Measurements from ENCODE around the gene SARNP. TPM values are rescaled to one million over a fixed set of nuclear protein-coding genes. Genes with fewer than 3 reads are reported as not detected.

Gene SARNP
- polyA plus RNA-seq, 1 experiment = 52.1 TPM

GRCh38 chr12:55717011-55718007 lies 100.2 kb downstream of the SARNP start:
- Histone ChIP-seq H3K4me3 (ENCODE audit: low read depth, low read length) (peak overlapping the region; percentile 74), H3K36me3 (ENCODE audit: control insufficient read depth, insufficient read depth, low read length) (no peaks in the 10 kb centered on the region), H3K27me3 (ENCODE audit: control insufficient read depth, insufficient read depth, low read length) (no peaks in the 10 kb centered on the region)
- ChIA-PET CTCF (interaction anchor here (0.7 to 3.3 kb wide), 5 partner anchors 11 to 196 kb away, joined by 3 to 13 read pairs (median 4); a partner anchor contains a TSS), POLR2A (no interaction called here)
- TF ChIP-seq CTCF (IDR thresholded peaks at IDR 0.05; ENCODE audit: insufficient read depth, low read depth, low read length) = no peak
- DNase-seq (ENCODE audit: low read depth) = no peak

GRCh38 chr12:55716582-55716957 lies 101.0 kb downstream of the SARNP start:
- TF ChIP-seq CTCF (IDR thresholded peaks at IDR 0.05; ENCODE audit: insufficient read depth, low read depth, low read length) = no peak
- ChIA-PET POLR2A (no interaction called here), CTCF (interaction anchor here (0.7 to 3.3 kb wide), 5 partner anchors 10 to 197 kb away, joined by 3 to 13 read pairs (median 4); a partner anchor contains a TSS)
- H3K36me3 ChIP-seq (ENCODE audit: control insufficient read depth, insufficient read depth, low read length) = no peaks in the 10 kb centered on the region
- DNase-seq (ENCODE audit: low read depth) = no peak
- H3K27me3 ChIP-seq (ENCODE audit: control insufficient read depth, insufficient read depth, low read length) = no peaks in the 10 kb centered on the region
- peak overlapping the region; percentile 74 for H3K4me3 ChIP-seq (ENCODE audit: low read depth, low read length)

- H3K36me3 ChIP-seq (ENCODE audit: control insufficient read depth, insufficient read depth, low read length) = no peaks in the 10 kb centered on the region
- DNase-seq (ENCODE audit: low read depth) = no peak
- peak; percentile 2; the same call in 1 of the 2 replicates for TF ChIP-seq CTCF (IDR thresholded peaks at IDR 0.05; ENCODE audit: insufficient read depth, low read depth, low read length)
- POLR2A ChIA-PET = interaction anchor here (0.7 kb wide), 1 partner anchor 14 kb away, joined by 4 read pairs; no protein-coding TSS in a partner anchor
- H3K27me3 ChIP-seq (ENCODE audit: control insufficient read depth, insufficient read depth, low read length) = no peaks in the 10 kb centered on the region
- CTCF ChIA-PET = interaction anchor here (0.6 to 1.7 kb wide), 5 partner anchors 9 to 1924 kb away, joined by 3 to 4 read pairs (median 3); a partner anchor contains a TSS
- H3K4me3 ChIP-seq (ENCODE audit: low read depth, low read length) = peak within 1 kb of the TSS; percentile 74
These were observed 101.5 kb downstream of the SARNP start, which contains the start of gene BLOC1S1 for GRCh38 chr12:55715833-55716581. Gene BLOC1S1, plus strand, starts transcription at chr12:55716046. Its CDS starts 6 bp downstream, at chr12:55716052.

GRCh38 chr12:55715169-55715764 lies 102.3 kb downstream of the SARNP start:
- POLR2A ChIA-PET = interaction anchor here (0.7 kb wide), 1 partner anchor 14 kb away, joined by 4 read pairs; no protein-coding TSS in a partner anchor
- H3K4me3 ChIP-seq (ENCODE audit: low read depth, low read length) = peak overlapping the region; percentile 74; the same call in 1 of the 2 replicates
- H3K36me3 ChIP-seq (ENCODE audit: control insufficient read depth, insufficient read depth, low read length) = no peaks in the 10 kb centered on the region
- DNase-seq (ENCODE audit: low read depth) = no peak
- no peak for TF ChIP-seq CTCF (IDR thresholded peaks at IDR 0.05; ENCODE audit: insufficient read depth, low read depth, low read length)
- CTCF ChIA-PET = interaction anchor here (0.6 to 1.7 kb wide), 4 partner anchors 9 to 1923 kb away, joined by 3 to 4 read pairs (median 3); a partner anchor contains a TSS
- no peaks in the 10 kb centered on the region for H3K27me3 ChIP-seq (ENCODE audit: control insufficient read depth, insufficient read depth, low read length)
